ENCODE data around the gene ZHX3. TPM values are rescaled to one million over a fixed set of nuclear protein-coding genes. Genes with fewer than 3 reads are reported as not detected.

ZHX3 gene
- total and polyA plus RNA-seq, 2 of the 13 experiments (the other 11 are each of a cell fraction or from before 2014, with no cell fraction given): 8.4 to 11.7 TPM

DNA sequence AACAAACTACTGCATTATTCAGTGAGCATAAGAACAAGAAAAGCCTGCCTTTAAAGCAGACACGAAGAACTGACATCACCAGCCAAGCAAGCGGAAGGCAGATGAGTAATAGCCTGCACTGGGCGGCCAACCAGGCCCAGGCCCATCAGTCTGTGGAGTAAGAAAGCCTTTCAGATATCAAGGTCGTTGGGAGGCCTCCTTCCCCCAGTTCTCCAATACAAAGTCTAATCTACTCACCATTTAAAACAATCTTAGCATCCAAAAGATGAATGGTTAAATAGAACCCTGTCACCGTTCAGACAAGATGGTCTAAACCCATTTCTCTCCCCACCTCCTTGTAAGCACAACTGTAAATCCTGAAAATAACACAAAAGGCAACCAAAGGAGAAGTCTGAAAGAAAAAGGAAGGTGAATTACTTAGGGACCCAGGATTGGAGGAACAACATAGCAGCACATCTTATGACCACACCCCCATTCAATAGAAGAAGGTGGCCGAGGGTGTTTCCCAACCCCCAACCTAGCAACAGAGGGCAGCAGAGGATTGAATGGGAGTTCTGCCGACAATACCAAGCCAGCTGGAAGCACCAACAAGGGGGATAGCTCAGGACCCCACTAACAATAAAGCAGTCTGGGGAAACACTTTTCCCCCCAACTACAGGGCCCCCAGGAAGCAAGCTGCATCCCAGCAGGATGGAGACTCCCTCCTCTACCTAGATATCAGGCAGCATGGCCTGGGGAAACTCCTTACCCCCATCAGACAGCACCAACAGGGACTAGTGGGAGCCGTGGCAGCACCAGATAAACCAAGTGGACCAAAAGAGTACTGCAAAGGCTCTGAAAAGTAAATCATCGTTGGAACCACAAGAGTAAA lies 67.9 kb downstream of the ZHX3 start:
- Histone ChIP-seq H3K27ac (ENCODE audit: extremely low read length, insufficient read depth, low read length) (no peak overlapping the region), H2AFZ (ENCODE audit: low read length) (no peak overlapping the region), H3K4me1 (ENCODE audit: insufficient read depth, low read length) (no peaks in the 10 kb centered on the region), H3K27me3 (ENCODE audit: control insufficient read depth in 1 of 2, insufficient read depth in 2 of 2, low read length in 2 of 2) (no peaks in the 10 kb centered on the region), H3K4me3 (replicated peaks in 1 of 3; ENCODE audit: insufficient read depth in 1 of 3, low read depth in 2 of 3, low read length in 3 of 3) (no peak overlapping the region), H3K36me3 (replicated peaks in 1 of 2; ENCODE audit: control insufficient read depth in 1 of 2, insufficient read depth in 2 of 2, low read length in 2 of 2) (no peaks in the 10 kb centered on the region), H3K9me3 (ENCODE audit: low read length) (no peaks in the 10 kb centered on the region), H4K20me1 (ENCODE audit: insufficient read depth, low read length) (no peaks in the 10 kb centered on the region), H3K79me2 (ENCODE audit: insufficient read depth, low read length) (no peaks in the 10 kb centered on the region), H3K9ac (ENCODE audit: insufficient read depth, low read depth, low read length) (no peak overlapping the region), H3K4me2 (ENCODE audit: low read depth, low read length) (no peak overlapping the region; the same call in 1 of the 2 replicates)
- BruUV-seq (replicated peaks): no TSS peak
- in situ Hi-C loops (cut with HindIII; ENCODE audit: extremely low pct_ligation_motif_present, low pct_unique_long_range_greater_than_20kb): loop anchor here (10.0 kb wide), 1 partner anchor 85 kb away; no protein-coding TSS in a partner anchor
- no peak for FAIRE-seq
- CTCF ChIA-PET (ENCODE audit: low intra/inter-chr PET ratio, low total read pairs): interaction anchor here (0.6 to 1.8 kb wide), 2 partner anchors 90 to 161 kb away, joined by 3 to 26 read pairs; partner anchors contain the start of gene LPIN3
- POLR2A ChIA-PET: no interaction called here
- intact Hi-C loops (cut with micrococcal nuclease; ENCODE audit: unreplicated experiment): loop anchor here (1.0 to 5.0 kb wide), 2 partner anchors 91 to 163 kb away; partner anchors contain the start of gene LPIN3
- 54% methylated on average over 9 of the region's 9 CpGs for WGBS (ENCODE audit: low lambda C conversion rate)
- ATAC-seq: peak; percentile 96
- peak; percentile 55 for DNase-seq (ENCODE audit: low spot score)
- TF ChIP-seq WIZ (CRISPR knock-in tag; IDR thresholded peaks at IDR 0.05): no peak
- TF ChIP-seq ZNF260 (CRISPR knock-in tag; IDR thresholded peaks at IDR 0.05; ENCODE audit: borderline replicate concordance, low read depth): no peak
- TF ChIP-seq, protein P1, sequence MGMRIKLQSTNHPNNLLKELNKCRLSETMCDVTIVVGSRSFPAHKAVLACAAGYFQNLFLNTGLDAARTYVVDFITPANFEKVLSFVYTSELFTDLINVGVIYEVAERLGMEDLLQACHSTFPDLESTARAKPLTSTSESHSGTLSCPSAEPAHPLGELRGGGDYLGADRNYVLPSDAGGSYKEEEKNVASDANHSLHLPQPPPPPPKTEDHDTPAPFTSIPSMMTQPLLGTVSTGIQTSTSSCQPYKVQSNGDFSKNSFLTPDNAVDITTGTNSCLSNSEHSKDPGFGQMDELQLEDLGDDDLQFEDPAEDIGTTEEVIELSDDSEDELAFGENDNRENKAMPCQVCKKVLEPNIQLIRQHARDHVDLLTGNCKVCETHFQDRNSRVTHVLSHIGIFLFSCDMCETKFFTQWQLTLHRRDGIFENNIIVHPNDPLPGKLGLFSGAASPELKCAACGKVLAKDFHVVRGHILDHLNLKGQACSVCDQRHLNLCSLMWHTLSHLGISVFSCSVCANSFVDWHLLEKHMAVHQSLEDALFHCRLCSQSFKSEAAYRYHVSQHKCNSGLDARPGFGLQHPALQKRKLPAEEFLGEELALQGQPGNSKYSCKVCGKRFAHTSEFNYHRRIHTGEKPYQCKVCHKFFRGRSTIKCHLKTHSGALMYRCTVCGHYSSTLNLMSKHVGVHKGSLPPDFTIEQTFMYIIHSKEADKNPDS (CRISPR knock-in tag; IDR thresholded peaks at IDR 0.05): peak; percentile 40; the same call in 1 of the 2 replicates
- peak; percentile 38; the same call in 1 of the 2 replicates for TF ChIP-seq IRF2 (CRISPR knock-in tag; IDR thresholded peaks at IDR 0.05)
- TF ChIP-seq STAG1 (CRISPR knock-in tag; IDR thresholded peaks at IDR 0.05): peak; percentile 92
- TF ChIP-seq SRSF1 (optimal IDR thresholded peaks at IDR 0.05; ENCODE audit: low read depth, low read length): no peak
- TF ChIP-seq FOXK2 (IDR thresholded peaks at IDR 0.05): no peak
- no peak for TF ChIP-seq MLXIP (CRISPR knock-in tag; IDR thresholded peaks at IDR 0.05; ENCODE audit: borderline replicate concordance)
- no peak for TF ChIP-seq ZNF788 (CRISPR knock-in tag; IDR thresholded peaks at IDR 0.05; ENCODE audit: borderline replicate concordance)
- TF ChIP-seq ZNF552 (CRISPR knock-in tag; IDR thresholded peaks at IDR 0.05; ENCODE audit: borderline replicate concordance): 0 out of 2 replicates have a peak, but pooled peaks have one; percentile 29
- no peak for TF ChIP-seq ZNF24 (IDR thresholded peaks at IDR 0.05)
- TF ChIP-seq XRCC5 (optimal IDR thresholded peaks at IDR 0.05; ENCODE audit: low read length): peak; percentile 38
- no peak for TF ChIP-seq ZNF790 (CRISPR knock-in tag; IDR thresholded peaks at IDR 0.05; ENCODE audit: borderline replicate concordance)
- TF ChIP-seq ZMYM4 (CRISPR knock-in tag; IDR thresholded peaks at IDR 0.05): peak; percentile 49
- no peak for TF ChIP-seq BRCA1 (CRISPR knock-in tag; IDR thresholded peaks at IDR 0.05)
- TF ChIP-seq TFAP4 (IDR thresholded peaks at IDR 0.05; ENCODE audit: borderline replicate concordance, low read depth): peak; percentile 39; the same call in 1 of the 2 replicates
- TF ChIP-seq ZNF12 (CRISPR knock-in tag; IDR thresholded peaks at IDR 0.05): no peak
- TF ChIP-seq SOX6 (IDR thresholded peaks at IDR 0.05): no peak
- TF ChIP-seq SOX6 (CRISPR knock-in tag; IDR thresholded peaks at IDR 0.05): no peak
- no peak for TF ChIP-seq ARNTL (CRISPR knock-in tag; IDR thresholded peaks at IDR 0.05)
